Karpas-422 (cell line): ENCODE measurements around the gene NPTXR. TPM values are rescaled to one million over a fixed set of nuclear protein-coding genes. Genes with fewer than 3 reads are reported as not detected.

Experiments
- DNase-seq: peaks from one replicate; pipeline ENCODE4 v3.0.0-alpha.2; 2015
- H2AFZ ChIP-seq: fragments of 200-600 bp; sonication (generic); 2 replicates; pipeline ENCODE4 v1.6.1; 2014; ENCODE audit warnings: antibody characterized with exemption, low read length, mixed read lengths
- H3K27ac ChIP-seq: fragments of 200-600 bp; sonication (generic); 2 replicates; pipeline ENCODE4 v1.5.1; 2014; ENCODE audit warnings: mild to moderate bottlenecking, low read length, moderate library complexity
- H3K27me3 ChIP-seq: fragments of 200-600 bp; sonication (generic); 2 replicates; pipeline ENCODE4 v1.6.1; 2014; ENCODE audit warnings: low read length, mixed read lengths
- H3K36me3 ChIP-seq: fragments of 200-600 bp; sonication (generic); 2 replicates; pipeline ENCODE4 v1.6.1; 2014; ENCODE audit warnings: low read length, mixed read lengths; ENCODE audit not compliant: insufficient read depth
- H3K4me1 ChIP-seq: fragments of 200-600 bp; sonication (generic); 2 replicates; pipeline ENCODE4 v1.6.1; 2014; ENCODE audit warnings: mild to moderate bottlenecking, low read length, mixed read lengths
- H3K4me2 ChIP-seq: fragments of 200-600 bp; sonication (generic); 2 replicates; pipeline ENCODE4 v1.6.1; 2014; ENCODE audit warnings: low read length, low read depth, mild to moderate bottlenecking; ENCODE audit not compliant: poor library complexity, severe bottlenecking
- H3K4me3 ChIP-seq: fragments of 200-600 bp; sonication (generic); 2 replicates; pipeline ENCODE4 v1.5.1; 2014; ENCODE audit warnings: mild to moderate bottlenecking, antibody characterized with exemption, low read length, mixed read lengths
- H3K79me2 ChIP-seq: fragments of 200-600 bp; sonication (generic); 2 replicates; pipeline ENCODE4 v1.6.1; 2014; ENCODE audit warnings: mild to moderate bottlenecking, low read length, mixed read lengths
- H3K9ac ChIP-seq: fragments of 200-600 bp; sonication (generic); 2 replicates; pipeline ENCODE4 v1.6.0; 2014; ENCODE audit warnings: low read length
- H3K9me2 ChIP-seq: fragments of 200-600 bp; sonication (generic), shearing (Covaris generic); replicated peaks from 2 replicates; pipeline ENCODE4 v1.6.0; 2014; ENCODE audit warnings: mild to moderate bottlenecking, low read length, moderate library complexity; ENCODE audit not compliant: insufficient read depth
- H3K9me3 ChIP-seq: fragments of 300-700, 200-600 bp; sonication (generic); 2 replicates; pipeline ENCODE4 v1.6.1; 2014; ENCODE audit warnings: low read length, mixed read lengths
- H4K20me1 ChIP-seq: fragments of 200-600 bp; sonication (generic); 2 replicates; pipeline ENCODE4 v1.6.1; 2014; ENCODE audit warnings: mild to moderate bottlenecking, antibody characterized with exemption, low read length, low read depth; ENCODE audit not compliant: insufficient read depth
- total RNA-seq: library from RNA; depleted of rRNA; stranded (reverse); fragments of >200 nt; shearing (Covaris generic); gene quantifications from 2 replicates; pipeline ENCODE4 v1.2.3, GENCODE V29; 2014; ENCODE audit warnings: low replicate concordance

Gene NPTXR
- total RNA-seq, 1 experiment from 2014 or later = not detected

- no peak overlapping the region for H3K27ac ChIP-seq
- H3K9ac ChIP-seq = no peak overlapping the region
- H3K36me3 ChIP-seq = no peaks in the 10 kb centered on the region
- no peak overlapping the region for H2AFZ ChIP-seq
- H3K4me3 ChIP-seq = no peak overlapping the region
- H3K79me2 ChIP-seq = no peaks in the 10 kb centered on the region
- 0 out of 2 replicates have a peak, but pooled peaks cover 3% of the 10 kb centered on the region for H4K20me1 ChIP-seq
- no peaks in the 10 kb centered on the region for H3K4me1 ChIP-seq
- H3K27me3 ChIP-seq = no peaks in the 10 kb centered on the region
- H3K9me2 ChIP-seq = no peaks in the 10 kb centered on the region
- no peak for DNase-seq
- no peak overlapping the region for H3K4me2 ChIP-seq
- no peaks in the 10 kb centered on the region for H3K9me3 ChIP-seq
Observed at GRCh38 chr22:38850941-38851849, 7.4 kb upstream of the NPTXR start.

- Histone ChIP-seq H3K9me2 (no peaks in the 10 kb centered on the region), H3K27me3 (no peaks in the 10 kb centered on the region), H3K9me3 (no peaks in the 10 kb centered on the region), H3K4me3 (no peak overlapping the region), H3K9ac (no peak overlapping the region), H3K4me2 (no peak overlapping the region), H4K20me1 (0 out of 2 replicates have a peak, but pooled peaks cover 3% of the 10 kb centered on the region), H3K79me2 (no peaks in the 10 kb centered on the region), H3K4me1 (no peaks in the 10 kb centered on the region), H3K36me3 (no peaks in the 10 kb centered on the region), H3K27ac (no peak overlapping the region), H2AFZ (no peak overlapping the region)
- no peak for DNase-seq
Observed at GRCh38 chr22:38850399-38850798, 6.6 kb upstream of the NPTXR start.

- no peak overlapping the region for H2AFZ ChIP-seq
- no peaks in the 10 kb centered on the region for H3K79me2 ChIP-seq
- no peaks in the 10 kb centered on the region for H3K9me2 ChIP-seq
- H3K4me1 ChIP-seq = no peaks in the 10 kb centered on the region
- H3K4me2 ChIP-seq = no peak overlapping the region
- H4K20me1 ChIP-seq = 0 out of 2 replicates have a peak, but pooled peaks cover 3% of the 10 kb centered on the region
- no peak overlapping the region for H3K27ac ChIP-seq
- H3K27me3 ChIP-seq = no peaks in the 10 kb centered on the region
- no peaks in the 10 kb centered on the region for H3K36me3 ChIP-seq
- H3K4me3 ChIP-seq = no peak overlapping the region
- DNase-seq = no peak
- no peaks in the 10 kb centered on the region for H3K9me3 ChIP-seq
- no peak overlapping the region for H3K9ac ChIP-seq
Observed at GRCh38 chr22:38849811-38850210, 6.0 kb upstream of the NPTXR start.

GRCh38 chr22:38846412-38846811 is 2.6 kb upstream of the NPTXR start:
- Histone ChIP-seq H3K4me1 (no peaks in the 10 kb centered on the region), H3K9me2 (no peaks in the 10 kb centered on the region), H3K4me2 (no peak overlapping the region), H2AFZ (no peak overlapping the region), H3K4me3 (no peak overlapping the region), H3K9me3 (no peaks in the 10 kb centered on the region), H4K20me1 (no peaks in the 10 kb centered on the region), H3K27ac (no peak overlapping the region), H3K27me3 (no peaks in the 10 kb centered on the region), H3K79me2 (no peaks in the 10 kb centered on the region), H3K9ac (no peak overlapping the region), H3K36me3 (no peaks in the 10 kb centered on the region)
- DNase-seq = no peak

- no peak overlapping the region for H3K4me2 ChIP-seq
Observed at GRCh38 chr22:38845004-38845740, 1.3 kb upstream of the NPTXR start.

GRCh38 chr22:38844315-38845003 is 631 bp upstream of the NPTXR start:
- Histone ChIP-seq H3K9ac (no peak overlapping the region), H3K27me3 (no peaks in the 10 kb centered on the region), H3K9me2 (no peaks in the 10 kb centered on the region), H3K36me3 (no peaks in the 10 kb centered on the region), H3K4me3 (no peak overlapping the region), H3K9me3 (no peaks in the 10 kb centered on the region), H3K79me2 (no peaks in the 10 kb centered on the region), H2AFZ (no peak overlapping the region), H3K4me1 (no peaks in the 10 kb centered on the region), H3K4me2 (no peak overlapping the region), H4K20me1 (no peaks in the 10 kb centered on the region), H3K27ac (no peak overlapping the region)
- DNase-seq = no peak

More at GRCh38 chr22:38845004-38845740, 1.3 kb upstream of the NPTXR start:
- Histone ChIP-seq H3K9ac (no peak overlapping the region), H3K9me3 (no peaks in the 10 kb centered on the region), H3K27ac (no peak overlapping the region), H3K36me3 (no peaks in the 10 kb centered on the region), H3K27me3 (no peaks in the 10 kb centered on the region), H3K79me2 (no peaks in the 10 kb centered on the region), H3K4me1 (no peaks in the 10 kb centered on the region), H3K9me2 (no peaks in the 10 kb centered on the region), H3K4me3 (no peak overlapping the region), H4K20me1 (no peaks in the 10 kb centered on the region), H2AFZ (no peak overlapping the region)
- DNase-seq = no peak

GRCh38 chr22:38843201-38843656 is 599 bp downstream of the NPTXR start:
- Histone ChIP-seq H3K9ac (no peak overlapping the region), H3K36me3 (no peaks in the 10 kb centered on the region), H2AFZ (no peak overlapping the region), H3K9me3 (no peaks in the 10 kb centered on the region), H3K27ac (no peak overlapping the region), H3K4me2 (no peak overlapping the region), H4K20me1 (no peaks in the 10 kb centered on the region), H3K4me1 (no peaks in the 10 kb centered on the region), H3K27me3 (no peaks in the 10 kb centered on the region), H3K9me2 (no peaks in the 10 kb centered on the region), H3K79me2 (no peaks in the 10 kb centered on the region), H3K4me3 (no peak overlapping the region)
- DNase-seq = no peak
